ENCODE results near the gene SMYD5. TPM values are rescaled to one million over a fixed set of nuclear protein-coding genes. Genes with fewer than 3 reads are reported as not detected.

Gene SMYD5
- total and polyA plus RNA-seq, 9 of the 15 experiments (the other 6 are each of a cell fraction or from before 2014, with no cell fraction given) = 11.4 to 56.8 (median 32.0) TPM

DNA sequence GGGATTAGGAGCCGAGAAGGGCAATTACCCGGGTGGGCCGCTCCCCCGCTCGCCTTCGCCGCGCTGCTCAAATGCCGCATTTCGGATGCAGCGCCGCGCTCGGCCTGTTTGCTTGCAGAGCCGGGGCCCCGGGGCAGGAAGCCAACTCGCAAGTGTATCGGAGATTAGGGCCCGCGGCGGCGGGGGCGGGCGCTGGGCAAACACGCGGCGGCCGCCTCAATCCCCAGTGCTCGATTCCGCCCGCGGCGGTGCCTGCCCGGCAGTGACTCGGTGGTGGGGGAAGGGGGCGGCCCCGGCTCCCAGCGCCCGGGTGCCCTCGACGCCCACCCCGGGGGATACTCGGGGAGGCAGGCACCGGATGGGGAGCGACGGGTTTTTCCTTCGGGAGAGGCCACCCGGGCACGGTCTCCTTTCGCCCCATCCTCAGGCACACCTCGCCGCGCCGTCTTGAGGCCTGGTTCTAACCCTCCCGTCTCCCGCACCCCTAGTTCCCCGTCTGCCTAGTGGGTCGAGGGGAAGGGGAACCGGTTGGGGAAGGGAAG is 38.3 kb upstream of the SMYD5 start:
- H3K9me3 ChIP-seq (replicated peaks; ENCODE audit: control insufficient read depth, insufficient read depth, low read depth, low read length) = no peaks in the 10 kb centered on the region
- no peaks in the 10 kb centered on the region for H3K79me2 ChIP-seq (ENCODE audit: control insufficient read depth, insufficient read depth, low read length)
- 2% methylated on average over 36 of the region's 59 CpGs for WGBS (ENCODE audit: insufficient coverage, low coverage, missing lambda C conversion rate)
- FAIRE-seq = no peak
- ChIA-PET CTCF (ENCODE audit: low intra/inter-chr PET ratio) (interaction anchor here (0.6 to 4.1 kb wide), 5 partner anchors 33 to 287 kb away, joined by 3 to 56 read pairs (median 5); no protein-coding TSS in a partner anchor), POLR2A (no interaction called here)
- peak overlapping the region; percentile 32; the same call in 1 of the 3 replicates for H3K27ac ChIP-seq (ENCODE audit: extremely low read depth, low read depth, low read length)
- peak overlapping the region; percentile 86 for H2AFZ ChIP-seq (ENCODE audit: low read depth, low read length)
- H3K27me3 ChIP-seq (ENCODE audit: control insufficient read depth in 2 of 2, insufficient read depth in 2 of 2, low read length in 2 of 2) = peaks cover 3 to 35% of the 10 kb centered on the region in 2 experiments; a peak in 3 of 5 replicates
- peaks cover 11 to 29% of the 10 kb centered on the region in 2 experiments; a peak in 4 of 5 replicates for H3K4me1 ChIP-seq (replicated peaks in 1 of 2; ENCODE audit: control insufficient read depth in 2 of 2, insufficient read depth in 2 of 2, low read length in 2 of 2)
- no peaks in the 10 kb centered on the region for H3K9me1 ChIP-seq (ENCODE audit: control insufficient read depth, insufficient read depth, low read length)
- in situ Hi-C loops (cut with MboI) = no loop called here
- H3K4me2 ChIP-seq (ENCODE audit: insufficient read depth, low read length) = peak overlapping the region; percentile 29; the same call in 1 of the 2 replicates
- peak; percentile 85 to 89 (median 86) for DNase-seq (ENCODE audit: extremely low read depth in 1 of 4, low spot score in 3 of 4)
- no peaks in the 10 kb centered on the region for H4K20me1 ChIP-seq (replicated peaks; ENCODE audit: control insufficient read depth, insufficient read depth, low read length)
- H3K36me3 ChIP-seq (ENCODE audit: control insufficient read depth, insufficient read depth, low read length) = no peaks in the 10 kb centered on the region
- H3K9ac ChIP-seq (ENCODE audit: insufficient read depth in 1 of 2, low read depth in 2 of 2, low read length in 2 of 2) = peak overlapping the region; percentile 35 to 87; a peak in 3 of 4 replicates
- peak; percentile 77 for ATAC-seq
- BruUV-seq (replicated peaks) = no TSS peak
- intact Hi-C loops (cut with micrococcal nuclease) = loop anchor here (2.0 to 5.0 kb wide), 4 partner anchors 82 to 403 kb away; no protein-coding TSS in a partner anchor
- no peak overlapping the region; the same call in 1 of the 2 replicates for H3K4me3 ChIP-seq
- TF ChIP-seq ZC3H4 (CRISPR knock-in tag; IDR thresholded peaks at IDR 0.05; ENCODE audit: borderline replicate concordance) = no peak
- no peak for TF ChIP-seq BRD4 (IDR thresholded peaks at IDR 0.05)
- TF ChIP-seq FOXP1 (CRISPR knock-in tag; IDR thresholded peaks at IDR 0.05) = no peak
- TF ChIP-seq, protein P1, sequence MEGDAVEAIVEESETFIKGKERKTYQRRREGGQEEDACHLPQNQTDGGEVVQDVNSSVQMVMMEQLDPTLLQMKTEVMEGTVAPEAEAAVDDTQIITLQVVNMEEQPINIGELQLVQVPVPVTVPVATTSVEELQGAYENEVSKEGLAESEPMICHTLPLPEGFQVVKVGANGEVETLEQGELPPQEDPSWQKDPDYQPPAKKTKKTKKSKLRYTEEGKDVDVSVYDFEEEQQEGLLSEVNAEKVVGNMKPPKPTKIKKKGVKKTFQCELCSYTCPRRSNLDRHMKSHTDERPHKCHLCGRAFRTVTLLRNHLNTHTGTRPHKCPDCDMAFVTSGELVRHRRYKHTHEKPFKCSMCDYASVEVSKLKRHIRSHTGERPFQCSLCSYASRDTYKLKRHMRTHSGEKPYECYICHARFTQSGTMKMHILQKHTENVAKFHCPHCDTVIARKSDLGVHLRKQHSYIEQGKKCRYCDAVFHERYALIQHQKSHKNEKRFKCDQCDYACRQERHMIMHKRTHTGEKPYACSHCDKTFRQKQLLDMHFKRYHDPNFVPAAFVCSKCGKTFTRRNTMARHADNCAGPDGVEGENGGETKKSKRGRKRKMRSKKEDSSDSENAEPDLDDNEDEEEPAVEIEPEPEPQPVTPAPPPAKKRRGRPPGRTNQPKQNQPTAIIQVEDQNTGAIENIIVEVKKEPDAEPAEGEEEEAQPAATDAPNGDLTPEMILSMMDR (IDR thresholded peaks at IDR 0.05 in 2 of 3, conservative IDR thresholded peaks at IDR 0.05 in 1 of 3; ENCODE audit: insufficient read depth in 2 of 3, low read depth in 1 of 3, low read length in 3 of 3) = peak in 2 of 3 experiments; percentile 22 to 33; a peak in 2 of 6 replicates
- no peak for TF ChIP-seq CREBBP (IDR thresholded peaks at IDR 0.05; ENCODE audit: low read depth, low read length)
- TF ChIP-seq XRCC5 (IDR thresholded peaks at IDR 0.05; ENCODE audit: low read depth, low read length) = no peak
- peak; percentile 90 for TF ChIP-seq NFIC (IDR thresholded peaks at IDR 0.05)
- no peak for TF ChIP-seq ZNF311 (CRISPR knock-in tag; IDR thresholded peaks at IDR 0.05)
- TF ChIP-seq HMG20A (CRISPR knock-in tag; conservative IDR thresholded peaks at IDR 0.05) = no peak
- no peak for TF ChIP-seq KLF10 (CRISPR knock-in tag; IDR thresholded peaks at IDR 0.05)
- no peak for TF ChIP-seq RBM39 (optimal IDR thresholded peaks at IDR 0.05; ENCODE audit: low read depth, low read length)
- no peak for TF ChIP-seq XRCC4 (IDR thresholded peaks at IDR 0.05; ENCODE audit: extremely low read depth, insufficient read depth, insufficient read length)
- TF ChIP-seq SRSF7 (optimal IDR thresholded peaks at IDR 0.05; ENCODE audit: low read depth, low read length) = no peak
- TF ChIP-seq, protein P2, sequence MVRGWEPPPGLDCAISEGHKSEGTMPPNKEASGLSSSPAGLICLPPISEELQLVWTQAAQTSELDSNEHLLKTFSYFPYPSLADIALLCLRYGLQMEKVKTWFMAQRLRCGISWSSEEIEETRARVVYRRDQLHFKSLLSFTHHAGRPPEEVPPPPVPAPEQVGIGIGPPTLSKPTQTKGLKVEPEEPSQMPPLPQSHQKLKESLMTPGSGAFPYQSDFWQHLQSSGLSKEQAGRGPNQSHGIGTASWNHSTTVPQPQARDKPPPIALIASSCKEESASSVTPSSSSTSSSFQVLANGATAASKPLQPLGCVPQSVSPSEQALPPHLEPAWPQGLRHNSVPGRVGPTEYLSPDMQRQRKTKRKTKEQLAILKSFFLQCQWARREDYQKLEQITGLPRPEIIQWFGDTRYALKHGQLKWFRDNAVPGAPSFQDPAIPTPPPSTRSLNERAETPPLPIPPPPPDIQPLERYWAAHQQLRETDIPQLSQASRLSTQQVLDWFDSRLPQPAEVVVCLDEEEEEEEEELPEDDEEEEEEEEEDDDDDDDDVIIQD (CRISPR knock-in tag; IDR thresholded peaks at IDR 0.05) = no peak
- TF ChIP-seq, protein P3, sequence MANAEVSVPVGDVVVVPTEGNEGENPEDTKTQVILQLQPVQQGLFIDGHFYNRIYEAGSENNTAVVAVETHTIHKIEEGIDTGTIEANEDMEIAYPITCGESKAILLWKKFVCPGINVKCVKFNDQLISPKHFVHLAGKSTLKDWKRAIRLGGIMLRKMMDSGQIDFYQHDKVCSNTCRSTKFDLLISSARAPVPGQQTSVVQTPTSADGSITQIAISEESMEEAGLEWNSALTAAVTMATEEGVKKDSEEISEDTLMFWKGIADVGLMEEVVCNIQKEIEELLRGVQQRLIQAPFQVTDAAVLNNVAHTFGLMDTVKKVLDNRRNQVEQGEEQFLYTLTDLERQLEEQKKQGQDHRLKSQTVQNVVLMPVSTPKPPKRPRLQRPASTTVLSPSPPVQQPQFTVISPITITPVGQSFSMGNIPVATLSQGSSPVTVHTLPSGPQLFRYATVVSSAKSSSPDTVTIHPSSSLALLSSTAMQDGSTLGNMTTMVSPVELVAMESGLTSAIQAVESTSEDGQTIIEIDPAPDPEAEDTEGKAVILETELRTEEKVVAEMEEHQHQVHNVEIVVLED (CRISPR knock-in tag; IDR thresholded peaks at IDR 0.05) = no peak
- peak in 1 of 3 experiments; percentile 44 for TF ChIP-seq YY1 (IDR thresholded peaks at IDR 0.05; ENCODE audit: borderline replicate concordance in 1 of 3, control insufficient read depth in 1 of 3, extremely low read depth in 1 of 3, insufficient read depth in 3 of 3, insufficient read length in 1 of 3, insufficient replicate concordance in 2 of 3, low read depth in 1 of 3, low read length in 2 of 3)
- TF ChIP-seq YBX1 (IDR thresholded peaks at IDR 0.05) = no peak
- peak; percentile 43 for TF ChIP-seq TBP (optimal IDR thresholded peaks at IDR 0.05; ENCODE audit: low read depth, low read length)

Measured in K562 (cell line).